Hepatocyte (in vitro differentiated cells): ENCODE data around the gene SLC8A1.

Source experiments
- CTCF ChIP-seq: fragments of 200-600 bp; sonication (generic); IDR thresholded peaks from 2 replicates; pipeline ENCODE4 v1.5.1; 2016; ENCODE audit warnings: antibody characterized with exemption, mild to moderate bottlenecking; ENCODE audit not compliant: poor library complexity
- EZH2 ChIP-seq: fragments of 200-600 bp; sonication (generic); IDR thresholded peaks from 2 replicates; pipeline ENCODE4 v1.6.1; 2016; ENCODE audit warnings: antibody characterized with exemption, mild to moderate bottlenecking, borderline replicate concordance
- EZH2phosphoT487 ChIP-seq: fragments of 200-600 bp; sonication (generic); IDR thresholded peaks from one replicate; pipeline ENCODE4 v1.6.1; 2018; ENCODE audit warnings: antibody characterized with exemption, mild to moderate bottlenecking, low read depth, moderate library complexity; ENCODE audit not compliant: unreplicated experiment, severe bottlenecking

GRCh38 chr2:40363231-40363630 is 88.7 kb downstream of the SLC8A1 start:
- no peak for TF ChIP-seq EZH2
- TF ChIP-seq CTCF, result no peak
- TF ChIP-seq EZH2phosphoT487, result no peak
